Duodenal mucosa (tissue), 2 donors: ENCODE data around the gene FAM240B.

Experiments
- H3K27ac ChIP-seq: one replicate; pipeline ENCODE4 v1.7.0; 2013; ENCODE audit warnings: low read depth, low read length
- H3K27me3 ChIP-seq, 2 donors: one replicate each; pipeline ENCODE4 v1.7.0; 2013; ENCODE audit warnings: low read length in 2 of 2, control low read depth in 1 of 2; ENCODE audit not compliant: insufficient read depth in 2 of 2, control insufficient read depth in 1 of 2
- H3K36me3 ChIP-seq, 2 donors: one replicate each; pipeline ENCODE4 v1.7.0; 2013; ENCODE audit warnings: low read length in 2 of 2, control low read depth in 1 of 2; ENCODE audit not compliant: insufficient read depth in 2 of 2, control insufficient read depth in 1 of 2
- H3K4me1 ChIP-seq, 2 donors: one replicate each; pipeline ENCODE4 v1.7.0; 2013; ENCODE audit warnings: low read length in 2 of 2, control low read depth in 1 of 2; ENCODE audit not compliant: insufficient read depth in 2 of 2, control insufficient read depth in 1 of 2
- H3K4me3 ChIP-seq, 2 donors: one replicate each; pipeline ENCODE4 v1.7.0; 2013; ENCODE audit warnings: low read length in 2 of 2, low read depth in 1 of 2
- H3K9ac ChIP-seq, 2 donors: one replicate each; pipeline ENCODE4 v1.7.0; 2013; ENCODE audit warnings: low read length in 2 of 2, low read depth in 1 of 2
- H3K9me3 ChIP-seq, 2 donors: one replicate each; pipeline ENCODE4 v1.7.0; 2013; ENCODE audit warnings: low read length in 2 of 2, control low read depth in 1 of 2; ENCODE audit not compliant: control insufficient read depth in 1 of 2

FAM240B gene

DNA sequence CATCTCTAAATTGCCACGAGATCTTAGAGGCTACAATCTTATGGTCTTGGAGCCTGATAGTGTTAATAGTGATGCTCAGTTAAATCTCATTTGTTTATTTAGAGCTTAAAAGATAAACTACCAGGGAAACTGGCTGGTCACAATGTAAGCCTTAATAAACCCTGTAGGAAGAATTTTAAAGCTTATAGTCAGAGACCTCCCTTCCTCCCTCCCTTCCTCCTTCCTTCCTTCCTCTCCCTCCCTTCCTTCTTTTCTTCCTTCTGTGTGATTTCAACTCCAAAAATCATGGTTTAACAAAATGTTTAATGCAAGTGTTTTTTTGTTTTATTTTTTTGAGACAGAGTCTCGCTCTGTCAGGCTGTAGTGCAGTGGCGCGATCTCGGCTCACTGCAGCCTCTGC is 14.9 kb upstream of the FAM240B start:
- Histone ChIP-seq H3K4me1 (no peaks in the 10 kb centered on the region), H3K4me3 (no peak overlapping the region), H3K9me3 (no peaks in the 10 kb centered on the region), H3K27ac (no peak overlapping the region), H3K9ac (no peak overlapping the region), H3K36me3 (no peaks in the 10 kb centered on the region), H3K27me3 (no peaks in the 10 kb centered on the region)

DNA sequence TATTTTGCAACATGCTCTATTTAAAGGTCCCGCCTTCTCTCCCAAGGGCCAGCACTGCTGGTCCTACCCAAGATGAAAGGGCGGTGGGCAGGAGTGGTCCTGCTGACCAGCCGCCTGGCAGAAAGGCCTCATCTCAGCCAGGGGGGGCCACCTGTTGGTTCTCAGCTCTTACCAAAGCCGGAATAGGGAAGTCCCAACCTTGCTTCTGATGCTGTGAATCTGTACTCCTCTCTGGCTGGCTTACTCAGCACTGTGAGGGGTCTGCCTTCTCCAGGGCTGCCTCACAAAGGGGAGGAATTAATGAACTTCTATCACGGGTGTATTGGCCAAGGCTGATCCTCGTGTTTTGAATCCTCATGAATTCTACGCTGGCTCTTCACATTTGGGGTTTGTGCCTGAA is 13.6 kb upstream of the FAM240B start:
- Histone ChIP-seq H3K4me3 (no peak overlapping the region), H3K27ac (no peak overlapping the region), H3K9ac (no peak overlapping the region), H3K36me3 (no peaks in the 10 kb centered on the region), H3K9me3 (no peaks in the 10 kb centered on the region), H3K4me1 (no peaks in the 10 kb centered on the region), H3K27me3 (no peaks in the 10 kb centered on the region)

DNA sequence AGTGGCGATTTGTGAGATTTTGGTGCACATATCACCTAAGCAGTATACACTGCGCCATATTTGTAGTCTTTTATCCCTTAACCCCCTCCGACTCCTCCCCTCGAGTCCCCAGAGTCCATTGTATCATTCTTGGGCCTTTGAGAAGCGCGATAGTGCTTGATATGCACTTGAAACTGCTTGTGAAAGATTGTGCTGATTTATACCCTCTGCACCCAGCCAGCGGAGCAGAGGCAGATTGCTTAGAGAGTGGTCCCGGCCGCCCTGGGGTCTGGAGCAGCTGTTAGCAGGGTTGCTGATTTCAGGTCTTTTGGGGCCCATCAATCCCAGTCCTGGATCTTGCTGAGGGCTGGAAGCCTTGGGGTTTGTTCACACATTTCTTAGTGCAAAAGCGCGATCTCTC is 13.0 kb upstream of the FAM240B start:
- no peak overlapping the region for H3K4me3 ChIP-seq
- H3K4me1 ChIP-seq = no peaks in the 10 kb centered on the region
- H3K27me3 ChIP-seq = no peaks in the 10 kb centered on the region
- H3K9me3 ChIP-seq = no peaks in the 10 kb centered on the region
- H3K27ac ChIP-seq = no peak overlapping the region
- H3K36me3 ChIP-seq = no peaks in the 10 kb centered on the region
- no peak overlapping the region for H3K9ac ChIP-seq

DNA sequence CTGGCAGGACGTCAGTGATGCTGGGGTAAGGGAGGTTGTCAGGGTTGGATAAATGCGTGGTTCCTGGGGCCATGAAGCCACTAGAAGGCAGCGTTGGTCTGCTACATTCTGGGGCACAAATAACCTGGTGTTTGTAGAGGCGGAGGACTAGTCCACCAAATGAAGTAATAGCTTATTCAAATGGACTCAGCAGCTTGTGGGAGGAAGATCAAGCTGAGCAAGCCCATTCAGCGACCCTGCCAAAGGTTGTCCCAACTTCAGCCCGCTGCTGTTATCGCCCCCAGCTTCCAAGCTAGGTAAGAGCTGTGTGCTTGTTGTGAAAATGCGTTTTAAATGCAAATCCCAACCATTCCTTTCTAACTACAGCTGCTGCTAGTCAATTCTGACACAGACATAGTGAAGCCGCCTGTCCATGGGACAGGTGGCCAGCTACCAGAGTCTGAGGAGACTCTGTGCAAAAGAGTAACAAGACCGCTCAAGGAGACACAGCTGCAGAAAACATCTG is 7.6 kb upstream of the FAM240B start:
- no peaks in the 10 kb centered on the region for H3K27me3 ChIP-seq
- H3K4me3 ChIP-seq = no peak overlapping the region
- no peak overlapping the region for H3K9ac ChIP-seq
- no peaks in the 10 kb centered on the region for H3K9me3 ChIP-seq
- H3K27ac ChIP-seq = no peak overlapping the region
- H3K4me1 ChIP-seq = no peaks in the 10 kb centered on the region
- H3K36me3 ChIP-seq = no peaks in the 10 kb centered on the region

DNA sequence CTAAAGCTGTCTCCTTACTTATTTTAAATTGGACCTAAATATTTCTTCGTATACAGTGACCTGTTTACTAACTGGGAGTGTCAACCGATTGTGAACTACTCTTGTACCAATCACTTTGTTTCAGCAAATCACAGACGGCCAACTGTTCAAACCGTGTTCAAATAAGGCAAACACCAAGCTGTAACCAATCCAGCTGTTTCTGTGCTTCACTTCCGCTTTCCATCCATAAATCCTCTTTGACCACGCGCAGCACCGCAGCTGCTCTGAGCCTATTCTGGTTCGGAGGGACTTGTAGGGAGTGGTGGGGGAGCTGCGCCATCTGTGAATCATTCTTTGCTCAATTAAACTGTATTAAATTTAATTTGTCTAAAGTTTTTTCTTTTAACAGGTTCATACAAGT is 4.8 kb upstream of the FAM240B start:
- Histone ChIP-seq H3K4me1 (no peaks in the 10 kb centered on the region), H3K4me3 (no peak overlapping the region)

DNA sequence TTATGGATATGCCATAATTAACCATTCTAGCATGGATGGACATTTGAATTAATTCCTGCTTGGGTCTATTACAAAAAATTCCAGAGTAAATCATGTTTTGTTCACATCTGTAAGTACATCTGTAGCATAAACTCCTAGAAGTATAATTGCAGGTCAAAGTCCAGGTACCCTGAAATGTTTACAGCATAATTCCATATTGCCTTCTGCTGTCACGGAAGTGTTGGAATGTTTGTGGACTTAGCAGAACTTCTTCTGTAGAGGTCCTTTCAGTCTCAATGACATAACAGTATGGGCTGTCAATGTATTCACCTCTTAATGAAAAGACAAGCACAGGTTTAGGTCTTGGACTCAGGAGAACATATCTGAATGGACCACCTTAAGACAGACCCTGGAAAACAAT is 1.8 kb downstream of the FAM240B start:
- Histone ChIP-seq H3K9ac (no peak overlapping the region), H3K4me3 (no peak overlapping the region), H3K4me1 (no peaks in the 10 kb centered on the region), H3K9me3 (no peaks in the 10 kb centered on the region), H3K36me3 (no peaks in the 10 kb centered on the region), H3K27me3 (no peaks in the 10 kb centered on the region), H3K27ac (no peak overlapping the region)

More for the DNA sequence above, 4.8 kb upstream of the FAM240B start:
- Histone ChIP-seq H3K27me3 (no peaks in the 10 kb centered on the region), H3K9ac (no peak overlapping the region), H3K9me3 (no peaks in the 10 kb centered on the region), H3K36me3 (no peaks in the 10 kb centered on the region), H3K27ac (no peak overlapping the region)

DNA sequence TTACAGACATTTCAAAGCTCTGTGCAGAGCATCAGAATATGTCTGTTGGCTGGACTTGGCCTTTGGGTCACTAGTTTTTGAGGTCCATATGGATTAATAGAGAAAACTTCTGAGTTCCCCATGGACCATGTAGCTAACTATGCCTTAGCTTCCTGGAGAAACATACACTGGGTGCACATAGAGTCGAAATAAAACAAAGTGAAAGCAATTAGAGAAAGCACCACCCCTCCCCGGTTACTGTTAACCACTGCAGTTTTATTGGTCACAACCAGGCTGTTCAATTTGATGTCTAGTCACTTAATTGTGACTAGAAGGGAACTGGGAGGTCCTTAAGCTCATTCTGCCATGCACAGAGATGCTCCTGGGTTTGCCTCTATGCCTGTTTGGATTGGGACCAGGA is 4.2 kb downstream of the FAM240B start:
- no peak overlapping the region for H3K4me3 ChIP-seq
- no peaks in the 10 kb centered on the region for H3K4me1 ChIP-seq
- H3K27ac ChIP-seq = no peak overlapping the region
- peaks cover 0 to 3% of the 10 kb centered on the region in 2 donors for H3K27me3 ChIP-seq
- no peaks in the 10 kb centered on the region for H3K36me3 ChIP-seq
- H3K9me3 ChIP-seq = no peaks in the 10 kb centered on the region
- H3K9ac ChIP-seq = no peak overlapping the region

DNA sequence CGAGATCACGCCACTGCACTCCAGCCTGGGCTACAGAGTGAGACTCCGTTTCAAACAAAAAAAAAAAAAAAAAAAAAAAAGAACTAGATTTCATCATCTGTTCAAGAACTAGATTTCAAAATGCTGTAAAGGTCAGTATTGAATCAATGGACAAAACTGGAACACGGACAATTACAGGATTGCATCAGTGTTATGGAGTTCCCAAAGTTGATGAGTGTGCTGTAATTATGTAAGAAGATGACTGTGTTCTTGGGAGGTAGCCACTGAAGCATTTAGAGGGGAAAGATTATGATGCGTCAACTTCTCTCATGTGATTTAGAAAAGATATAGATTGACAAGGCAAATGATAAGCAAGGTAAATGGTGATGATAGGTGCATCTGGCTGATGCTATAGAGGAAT is 6.5 kb downstream of the FAM240B start:
- Histone ChIP-seq H3K27ac (no peak overlapping the region), H3K9ac (no peak overlapping the region), H3K4me1 (no peaks in the 10 kb centered on the region), H3K36me3 (no peaks in the 10 kb centered on the region), H3K27me3 (peaks cover 2 to 4% of the 10 kb centered on the region in 2 donors), H3K9me3 (no peaks in the 10 kb centered on the region), H3K4me3 (no peak overlapping the region)

DNA sequence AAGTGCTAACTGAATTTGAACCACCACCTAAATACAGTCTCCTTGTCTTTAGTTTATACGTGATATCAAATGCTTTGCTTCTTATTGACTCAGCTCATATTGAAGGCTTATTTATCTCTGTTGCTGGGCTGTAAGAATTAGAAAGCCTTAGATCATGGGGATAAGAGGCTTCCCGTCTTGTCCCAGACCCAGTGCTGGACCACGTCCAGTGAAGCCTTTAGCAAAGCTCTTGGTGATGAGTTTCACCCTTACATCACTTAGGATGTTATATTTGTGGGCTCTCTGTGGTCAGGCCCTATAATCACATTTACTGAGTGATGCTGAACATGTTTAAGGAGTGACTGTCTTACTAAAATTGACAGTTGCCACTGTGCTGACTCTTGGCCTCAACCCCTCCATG is 11.2 kb downstream of the FAM240B start:
- Histone ChIP-seq H3K9ac (no peak overlapping the region), H3K4me3 (no peak overlapping the region), H3K36me3 (no peaks in the 10 kb centered on the region), H3K27ac (no peak overlapping the region), H3K27me3 (peaks cover 4 to 5% of the 10 kb centered on the region in 2 donors), H3K4me1 (no peaks in the 10 kb centered on the region), H3K9me3 (no peaks in the 10 kb centered on the region)

DNA sequence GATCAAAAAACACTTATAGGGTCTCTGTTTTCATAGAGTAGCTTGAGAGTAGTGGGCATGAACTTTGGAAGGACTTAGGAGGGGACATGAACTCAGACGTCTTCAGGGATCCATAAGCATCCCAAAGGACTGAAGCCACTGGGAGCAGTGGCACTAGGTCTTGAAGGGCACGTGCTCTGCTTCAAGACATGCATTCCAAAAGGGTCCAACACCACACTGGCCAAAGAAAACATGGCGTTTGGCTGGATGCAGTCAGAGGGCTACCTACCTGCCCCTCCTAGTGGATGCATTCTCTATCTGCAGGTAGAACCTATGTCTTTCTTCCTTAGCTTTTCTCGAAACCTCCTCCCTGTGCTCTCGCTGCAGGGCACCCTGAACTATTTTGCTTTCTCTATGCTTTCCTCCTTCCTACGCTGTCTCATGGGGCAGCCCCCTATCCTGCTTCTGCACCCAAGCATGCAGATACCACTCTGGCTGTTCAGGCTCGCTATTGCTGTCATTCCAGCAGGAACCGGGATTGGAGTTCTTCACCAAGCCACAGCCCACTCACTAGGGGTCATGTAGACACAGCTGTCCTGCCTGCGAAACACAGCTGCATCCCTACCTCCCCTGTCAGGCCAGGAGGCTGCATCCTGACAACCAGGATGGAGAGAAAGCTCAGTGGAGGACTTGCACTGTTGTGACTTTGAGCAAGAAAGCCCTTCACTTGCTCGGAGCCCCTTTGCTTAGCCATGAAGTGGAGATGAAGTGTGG is 11.9 kb downstream of the FAM240B start:
- no peaks in the 10 kb centered on the region for H3K9me3 ChIP-seq
- no peak overlapping the region for H3K9ac ChIP-seq
- H3K4me1 ChIP-seq = no peaks in the 10 kb centered on the region
- no peak overlapping the region for H3K27ac ChIP-seq
- peaks cover 4 to 5% of the 10 kb centered on the region in 2 donors for H3K27me3 ChIP-seq
- H3K4me3 ChIP-seq = no peak overlapping the region
- no peaks in the 10 kb centered on the region for H3K36me3 ChIP-seq
